HG03571 (cell line): Measurements from ENCODE around the gene LGALS16.
"Not testable (repeated sequence)": the region's sequence is repeated elsewhere in the genome, so short reads cannot be mapped to it uniquely, and the experiment has no call there.

Experiments used
- ATAC-seq: cut with Tn5 transposase; IDR thresholded peaks from one replicate; pipeline ENCODE4 v1.9.1; 2021; ENCODE audit not compliant: unreplicated experiment

LGALS16 gene

GRCh38 chr19:39677961-39678889, 22.5 kb downstream of the LGALS16 start:
- ATAC-seq = no peak

- peak; percentile 52 for ATAC-seq
These were observed 23.5 kb downstream of the LGALS16 start for GRCh38 chr19:39679056-39679790.

DNA sequence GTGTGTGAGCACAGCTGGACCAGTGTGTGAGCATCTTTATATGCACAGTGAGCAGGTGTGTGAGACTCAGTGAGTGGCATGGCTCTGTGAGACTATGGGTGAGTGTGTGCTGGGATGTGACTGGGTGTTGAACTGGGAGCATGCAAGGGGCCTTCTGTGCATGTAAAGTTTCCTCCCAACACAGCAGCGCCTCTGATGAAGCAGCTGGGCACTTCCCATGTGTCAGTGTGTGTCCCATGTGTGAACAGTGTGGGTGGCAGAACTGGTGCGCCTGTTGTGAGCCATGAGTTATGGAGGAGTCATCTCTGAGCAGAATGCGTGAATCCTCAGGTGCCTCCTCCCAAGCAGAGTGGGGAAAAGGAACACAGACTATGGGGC, 24.1 kb downstream of the LGALS16 start:
- ATAC-seq = peak; percentile 13

- no peak for ATAC-seq
These were observed 24.9 kb downstream of the LGALS16 start for GRCh38 chr19:39680593-39680992.

DNA sequence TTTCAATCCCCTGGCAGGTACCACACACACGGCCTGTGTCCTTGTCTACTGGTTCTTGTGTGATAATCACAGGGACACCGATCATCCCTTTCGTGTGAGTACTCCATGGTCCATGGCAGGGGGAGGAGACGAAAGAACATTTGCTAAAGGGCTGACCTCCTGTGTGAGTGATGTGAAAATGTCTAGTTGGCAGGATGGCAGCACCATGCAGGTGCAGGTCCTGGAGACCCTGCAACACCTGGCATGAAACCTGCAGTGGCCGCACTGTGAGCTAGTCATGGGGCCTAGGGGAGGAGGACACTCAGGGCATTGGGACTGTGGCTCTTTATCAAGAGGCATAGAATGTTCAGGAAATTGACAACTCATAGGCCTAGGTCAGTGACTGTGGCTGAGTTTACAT, 25.7 kb downstream of the LGALS16 start:
- no peak for ATAC-seq

DNA sequence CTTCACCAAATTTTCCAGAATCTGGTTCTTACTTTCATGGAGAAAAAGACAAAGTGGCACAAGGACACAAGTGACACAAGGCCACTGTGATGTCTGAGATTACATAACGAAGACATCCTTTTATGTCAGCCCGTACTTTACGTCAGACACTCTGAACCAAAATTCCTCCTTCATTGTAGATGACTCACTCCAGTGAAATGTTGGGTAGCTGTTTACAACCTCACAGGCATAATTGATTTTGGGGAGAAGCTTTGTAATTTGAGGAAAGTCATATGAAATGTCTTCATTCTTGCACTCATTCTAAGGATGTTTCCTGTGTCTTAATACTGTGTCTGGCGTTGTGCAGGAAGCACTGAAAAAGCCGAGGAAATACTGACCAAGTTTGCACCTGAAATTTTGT, 28.6 kb downstream of the LGALS16 start:
- ATAC-seq = no peak

GRCh38 chr19:39686739-39687138, 31.0 kb downstream of the LGALS16 start:
- no peak for ATAC-seq

DNA sequence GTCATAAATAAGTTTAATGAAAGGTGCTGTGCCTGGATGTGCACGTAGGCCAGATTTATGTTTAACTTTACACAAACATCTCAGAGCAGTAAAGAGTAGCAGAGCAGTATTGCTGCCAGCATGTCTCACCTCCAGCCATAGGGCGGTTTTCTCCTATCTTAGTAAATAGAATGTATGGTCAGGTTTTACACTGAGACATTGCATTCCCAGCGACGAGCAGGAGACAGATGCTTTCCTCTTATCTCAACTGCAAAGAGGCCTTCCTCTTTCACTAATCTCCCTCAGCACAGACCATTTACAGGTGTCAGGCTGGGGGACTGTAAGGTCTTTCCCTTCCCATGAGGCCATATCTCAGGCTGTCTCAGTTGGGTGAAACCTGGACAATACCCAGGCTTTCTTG, 32.9 kb downstream of the LGALS16 start:
- not testable (repeated sequence) for ATAC-seq

DNA sequence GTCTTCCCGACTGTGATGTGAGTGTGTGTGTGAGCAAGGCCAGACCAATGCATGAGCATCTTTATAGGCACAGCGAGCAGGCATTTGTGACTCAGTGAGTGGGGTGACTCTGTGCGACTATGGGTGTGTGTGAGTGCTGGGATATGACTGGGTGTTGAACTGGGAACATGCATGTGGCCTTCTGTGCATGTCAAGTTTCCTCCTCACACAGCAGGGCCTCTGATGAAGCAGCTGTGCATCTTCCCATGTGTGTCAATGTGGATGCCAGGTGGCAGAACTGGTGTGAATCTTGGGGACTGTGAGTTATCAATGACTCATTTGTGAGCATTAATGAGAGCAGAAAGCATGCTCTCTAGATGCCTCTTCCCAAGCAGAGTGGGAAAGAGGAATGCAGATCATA, 36.5 kb downstream of the LGALS16 start:
- no peak for ATAC-seq

GRCh38 chr19:39692822-39693221, 37.1 kb downstream of the LGALS16 start:
- ATAC-seq = no peak

GRCh38 chr19:39695759-39696158, 40.0 kb downstream of the LGALS16 start:
- no peak for ATAC-seq

DNA sequence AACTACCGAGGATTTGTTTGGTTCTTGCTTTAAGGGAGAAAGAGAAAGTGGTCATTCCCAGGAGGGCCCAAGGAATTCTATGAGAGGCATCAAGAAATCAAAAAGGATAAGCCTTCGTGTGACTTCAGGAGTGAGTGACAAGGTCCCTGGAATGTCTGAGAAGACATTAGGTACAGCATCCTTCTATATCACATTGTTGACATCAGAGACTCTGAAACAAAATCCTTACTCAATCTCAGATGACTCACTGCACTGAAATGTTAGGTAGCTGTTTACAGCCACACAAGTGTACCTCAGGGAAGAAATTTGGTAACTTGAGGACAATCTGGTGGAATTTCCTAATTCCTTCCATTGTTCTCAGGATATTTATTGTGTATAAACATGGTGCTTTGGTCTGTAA, 40.7 kb downstream of the LGALS16 start:
- ATAC-seq = no peak

GRCh38 chr19:39698535-39698934, 42.8 kb downstream of the LGALS16 start:
- no peak for ATAC-seq

DNA sequence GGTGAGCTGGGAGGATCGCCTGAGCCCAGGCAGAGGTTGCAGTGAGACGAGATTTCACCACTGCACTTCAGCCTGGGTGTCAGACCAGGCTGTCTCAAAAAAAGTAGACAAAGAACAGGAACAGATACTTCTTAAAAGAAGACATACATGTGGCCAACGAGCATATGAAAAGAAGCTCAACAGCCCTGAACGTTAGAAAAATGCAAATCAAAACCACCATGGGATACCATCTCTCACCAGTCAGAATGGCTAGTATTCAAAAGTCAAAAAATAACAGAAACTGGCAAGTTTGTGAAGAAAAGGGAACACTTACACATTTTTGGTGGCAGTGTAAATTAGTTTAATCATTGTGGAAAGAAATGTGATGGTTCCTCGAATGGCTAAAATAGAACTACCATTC, 45.6 kb downstream of the LGALS16 start:
- ATAC-seq = no peak

DNA sequence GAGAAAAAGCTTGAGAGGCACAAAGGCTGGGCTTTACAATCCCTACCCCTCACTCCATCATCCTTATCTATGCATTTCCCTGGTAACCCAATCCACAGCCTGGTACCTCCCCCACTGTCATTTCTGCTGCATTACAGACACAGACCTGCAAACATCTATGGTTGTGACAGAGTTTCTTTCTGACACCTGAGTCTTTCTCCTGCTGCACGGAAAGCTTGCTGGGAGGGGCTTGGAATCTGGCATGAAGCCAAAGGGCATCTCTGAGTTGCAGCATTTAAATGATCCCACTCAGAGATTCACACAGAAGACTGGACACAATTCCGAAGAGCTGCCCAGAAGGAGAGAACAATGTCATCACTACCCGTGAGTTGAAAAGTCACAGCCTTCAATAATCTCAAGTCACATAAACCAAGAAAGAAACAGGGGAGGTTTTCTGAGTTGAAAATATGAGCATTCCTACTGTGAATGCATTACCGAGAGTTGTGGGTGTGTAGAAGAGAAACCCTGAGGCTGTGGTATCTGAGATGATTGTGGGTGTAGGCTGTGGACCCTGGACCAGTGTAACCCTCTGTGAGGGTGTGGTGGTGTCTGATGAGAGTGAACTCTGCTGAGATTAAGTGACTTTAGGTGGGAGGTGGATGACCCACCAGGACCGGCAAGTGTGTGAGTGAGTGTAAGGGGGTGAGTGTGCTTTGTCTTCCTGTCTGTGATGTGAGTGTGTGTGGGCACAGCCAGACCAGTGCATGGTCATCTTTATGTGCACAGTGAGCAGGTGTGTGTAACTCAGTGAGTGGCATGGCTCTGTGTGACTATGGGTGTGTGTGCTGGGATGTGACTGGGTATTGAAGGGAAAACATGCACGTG, 48.7 kb downstream of the LGALS16 start, which contains the start of gene LGALS14:
Gene LGALS14, plus strand, starts transcription at position 301 of the 864 bp plus-strand sequence. Its CDS starts 48 bp downstream, at position 349.
- no peak for ATAC-seq

DNA sequence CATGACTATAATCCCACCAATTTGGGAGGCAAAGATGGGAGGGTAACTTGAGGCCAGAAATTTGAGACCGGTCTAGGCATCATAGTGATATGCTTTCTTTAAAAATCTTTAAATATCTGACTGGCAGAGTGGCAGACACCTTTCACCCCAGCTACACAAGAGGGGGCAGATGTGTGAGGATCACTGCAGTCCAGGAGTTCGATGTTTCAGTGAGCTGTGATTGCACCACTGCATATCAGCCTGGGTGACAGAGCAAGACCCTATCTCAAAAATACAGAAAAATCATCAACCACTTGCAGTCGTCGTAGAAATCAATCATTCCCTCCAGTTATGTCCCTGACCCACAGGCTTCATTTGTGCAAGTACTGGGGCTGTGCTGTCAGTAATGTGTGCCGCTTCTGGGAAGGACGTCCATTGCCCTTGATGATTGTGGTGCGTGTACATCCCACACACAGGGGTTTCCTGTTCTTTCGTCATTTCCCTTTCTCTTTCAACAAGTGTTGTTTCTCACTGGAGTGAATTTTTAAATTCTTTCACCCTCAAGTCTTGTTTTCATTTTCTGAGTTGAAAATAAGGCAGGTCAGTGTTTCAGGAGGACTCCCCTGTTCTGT, 50.0 kb downstream of the LGALS16 start:
- no peak for ATAC-seq

GRCh38 chr19:39708594-39708993, 52.9 kb downstream of the LGALS16 start:
- ATAC-seq = no peak

GRCh38 chr19:39709026-39709872, 53.5 kb downstream of the LGALS16 start:
- ATAC-seq = no peak
